Liver (tissue), 9 donors: ENCODE results near the gene FUT4. TPM values are rescaled to one million over a fixed set of nuclear protein-coding genes. Genes with fewer than 3 reads are reported as not detected.

Experiments
- DNase-seq: peaks from one replicate; pipeline ENCODE4 v3.0.0-alpha.2; 2017; ENCODE audit warnings: low spot score
- H3K27ac ChIP-seq, 2 donors: one replicate each; pipeline ENCODE4 v1.7.0; 2013; ENCODE audit warnings: inconsistent platforms in 2 of 2, low read length in 2 of 2, control low read depth in 1 of 2, low read depth in 1 of 2, mild to moderate bottlenecking in 1 of 2
- H3K27me3 ChIP-seq, 4 donors: one replicate each; pipeline versions ENCODE4 v1.6.1 to v1.7.0; 2013; ENCODE audit warnings: low read length in 3 of 4, inconsistent platforms in 1 of 4, mild to moderate bottlenecking in 1 of 4, moderate library complexity in 1 of 4; ENCODE audit not compliant: control insufficient read depth in 4 of 4, insufficient read depth in 4 of 4
- H3K36me3 ChIP-seq, 4 donors: one replicate each; pipeline versions ENCODE4 v1.6.1 to v1.7.0; 2013; ENCODE audit warnings: low read length in 3 of 4, mild to moderate bottlenecking in 3 of 4, low read depth in 1 of 4, moderate library complexity in 1 of 4; ENCODE audit not compliant: control insufficient read depth in 4 of 4, insufficient read depth in 3 of 4
- H3K4me1 ChIP-seq, 4 donors: one replicate each; pipeline versions ENCODE4 v1.6.1 to v1.7.0; 2013; ENCODE audit warnings: low read length in 3 of 4, mild to moderate bottlenecking in 3 of 4, moderate library complexity in 1 of 4; ENCODE audit not compliant: control insufficient read depth in 4 of 4, insufficient read depth in 4 of 4
- H3K4me3 ChIP-seq, 3 donors: one replicate each; pipeline versions ENCODE4 v1.6.1 to v1.7.0; 2013; ENCODE audit warnings: low read length in 3 of 3, control low read depth in 1 of 3, low read depth in 1 of 3, mild to moderate bottlenecking in 1 of 3
- H3K9ac ChIP-seq, 2 donors: one replicate each; pipeline ENCODE4 v1.7.0; 2013; ENCODE audit warnings: low read length in 2 of 2, mild to moderate bottlenecking in 2 of 2, moderate library complexity in 2 of 2, control low read depth in 1 of 2, low read depth in 1 of 2
- H3K9me3 ChIP-seq, 4 donors: one replicate each; pipeline versions ENCODE4 v1.6.1 to v1.7.0; 2013; ENCODE audit warnings: low read length in 3 of 4; ENCODE audit not compliant: control insufficient read depth in 4 of 4
- ATF3 ChIP-seq: IDR thresholded peaks from 2 replicates; pipeline ENCODE4 v1.6.1; 2016; ENCODE audit warnings: antibody characterized with exemption
- EGR1 ChIP-seq, 2 donors: IDR thresholded peaks; 2 replicates each; pipeline ENCODE4 v1.6.1; 2016 to 2018; ENCODE audit warnings: antibody characterized with exemption in 2 of 2, low read depth in 2 of 2
- FOXA1 ChIP-seq: IDR thresholded peaks from 2 replicates; pipeline ENCODE4 v1.6.1; 2016; ENCODE audit warnings: antibody characterized with exemption
- FOXA2 ChIP-seq: IDR thresholded peaks from 2 replicates; pipeline ENCODE4 v1.6.1; 2016; ENCODE audit warnings: antibody characterized with exemption
- GABPA ChIP-seq, 2 donors: IDR thresholded peaks in 1 of 2; conservative IDR thresholded peaks in 1 of 2; 2 replicates each; pipeline ENCODE4 v1.6.1; 2016; ENCODE audit warnings: antibody characterized with exemption in 2 of 2, mild to moderate bottlenecking in 1 of 2, moderate library complexity in 1 of 2
- HNF4A ChIP-seq, 2 donors: conservative IDR thresholded peaks; 2 replicates each; pipeline ENCODE4 v1.6.1; 2016; ENCODE audit warnings: antibody characterized with exemption in 2 of 2, mild to moderate bottlenecking in 2 of 2
- HNF4G ChIP-seq: IDR thresholded peaks from 2 replicates; pipeline ENCODE4 v1.6.1; 2016; ENCODE audit warnings: antibody characterized with exemption
- JUND ChIP-seq, 2 donors: IDR thresholded peaks; 2 replicates each; pipeline ENCODE4 v1.6.1; 2016; ENCODE audit warnings: antibody characterized with exemption in 2 of 2
- MAX ChIP-seq: IDR thresholded peaks from 2 replicates; pipeline ENCODE4 v1.6.1; 2016; ENCODE audit warnings: antibody characterized with exemption
- NR2F2 ChIP-seq: IDR thresholded peaks from 2 replicates; pipeline ENCODE4 v1.6.1; 2016; ENCODE audit warnings: antibody characterized with exemption
- RAD21 ChIP-seq, 2 donors: IDR thresholded peaks; 2 replicates each; pipeline ENCODE4 v1.6.1; 2016; ENCODE audit warnings: antibody characterized with exemption in 2 of 2, mild to moderate bottlenecking in 2 of 2
- REST ChIP-seq: IDR thresholded peaks from 2 replicates; pipeline ENCODE4 v1.6.1; 2016; ENCODE audit warnings: antibody characterized with exemption, mild to moderate bottlenecking
- RXRA ChIP-seq, 2 donors: IDR thresholded peaks; 2 replicates each; pipeline ENCODE4 v1.6.1; 2017 to 2018; ENCODE audit warnings: antibody characterized with exemption in 2 of 2, mild to moderate bottlenecking in 1 of 2
- SP1 ChIP-seq: IDR thresholded peaks from 2 replicates; pipeline ENCODE4 v1.6.1; 2018; ENCODE audit warnings: antibody characterized with exemption, mild to moderate bottlenecking
- TAF1 ChIP-seq: conservative IDR thresholded peaks from 2 replicates; pipeline ENCODE4 v1.6.1; 2016; ENCODE audit warnings: antibody characterized with exemption, mild to moderate bottlenecking
- YY1 ChIP-seq: IDR thresholded peaks from 2 replicates; pipeline ENCODE4 v1.6.1; 2016; ENCODE audit warnings: antibody characterized with exemption, mild to moderate bottlenecking
- WGBS: extraction: QIAGEN DNeasy Blood & Tissue Kit; methylation state at CpG from one replicate; pipeline ENCODE4 v1.1.7; 2013; 5-methylcytosine and 5-hydroxymethylcytosine counted together
- polyA plus RNA-seq, 2 donors: library from polyadenylated mRNA; stranded (reverse) in 1 of 2; unstranded in 1 of 2; fragments of 200-250 nt in 1 of 2; fragments of >200 nt in 1 of 2; fragmentation: Nextera tagmentation in 1 of 2; extraction: Ambion mirVana in 1 of 2; gene quantifications; one replicate each; pipeline versions ENCODE4 v1.2.1 to v1.2.3, GENCODE V29; 2013 to 2015
- total RNA-seq, 2 donors: library from RNA; depleted of rRNA; stranded (reverse); fragments of >200 nt; gene quantifications; one replicate each; pipeline ENCODE4 v1.2.3, GENCODE V29; 2014
- TF ChIP-seq, protein P1 (sequence below): fragments of 150-350 bp; IDR thresholded peaks from 2 replicates; pipeline ENCODE4 v1.5.1; 2017; ENCODE audit warnings: improper control_type of control experiment, low read depth, low read length; ENCODE audit not compliant: missing input control
- TF ChIP-seq, protein P2 (sequence below): IDR thresholded peaks from 2 replicates; pipeline ENCODE4 v1.6.1; 2016; ENCODE audit warnings: antibody characterized with exemption
- donor health status: healthy.
- donor health status: healthy.
- donor health status: healthy.
- donor health status: healthy.
- donor health status: healthy.

Gene FUT4
- total and polyA plus RNA-seq, 4 donors, result 0.47 to 4.3 (median 1.4) TPM

DNA sequence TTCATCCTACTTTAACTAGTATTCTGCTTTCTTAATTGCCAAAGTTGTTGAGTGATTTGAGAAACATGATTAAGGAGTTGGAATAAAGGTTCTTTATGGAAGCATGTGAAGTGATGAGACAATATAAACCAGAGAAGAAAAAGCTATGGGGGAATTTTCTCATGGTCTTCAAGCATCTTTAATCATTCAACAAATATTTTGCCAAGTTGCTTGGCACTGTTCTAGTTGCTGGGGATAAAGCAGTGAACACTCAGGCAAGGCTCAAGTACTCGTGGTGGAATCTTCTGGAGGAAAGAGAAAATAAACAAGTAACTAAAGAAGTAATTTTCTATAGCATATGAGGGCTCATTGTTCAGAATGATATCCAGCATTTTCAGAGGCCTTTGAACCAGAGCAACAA lies 14.3 kb downstream of the FUT4 start:
- no peaks in the 10 kb centered on the region for H3K27me3 ChIP-seq
- no peak overlapping the region for H3K4me3 ChIP-seq
- no peaks in the 10 kb centered on the region for H3K36me3 ChIP-seq
- no peak overlapping the region for H3K9ac ChIP-seq
- H3K4me1 ChIP-seq, result no peaks in the 10 kb centered on the region
- H3K27ac ChIP-seq, result no peak overlapping the region
- no peaks in the 10 kb centered on the region for H3K9me3 ChIP-seq
- DNase-seq, result no peak
- WGBS, result 58% methylated on average over 1 of the region's 1 CpG
- TF ChIP-seq HNF4A (conservative IDR thresholded peaks at IDR 0.05), result no peak
- TF ChIP-seq JUND (IDR thresholded peaks at IDR 0.05), result no peak
- TF ChIP-seq, protein P1, sequence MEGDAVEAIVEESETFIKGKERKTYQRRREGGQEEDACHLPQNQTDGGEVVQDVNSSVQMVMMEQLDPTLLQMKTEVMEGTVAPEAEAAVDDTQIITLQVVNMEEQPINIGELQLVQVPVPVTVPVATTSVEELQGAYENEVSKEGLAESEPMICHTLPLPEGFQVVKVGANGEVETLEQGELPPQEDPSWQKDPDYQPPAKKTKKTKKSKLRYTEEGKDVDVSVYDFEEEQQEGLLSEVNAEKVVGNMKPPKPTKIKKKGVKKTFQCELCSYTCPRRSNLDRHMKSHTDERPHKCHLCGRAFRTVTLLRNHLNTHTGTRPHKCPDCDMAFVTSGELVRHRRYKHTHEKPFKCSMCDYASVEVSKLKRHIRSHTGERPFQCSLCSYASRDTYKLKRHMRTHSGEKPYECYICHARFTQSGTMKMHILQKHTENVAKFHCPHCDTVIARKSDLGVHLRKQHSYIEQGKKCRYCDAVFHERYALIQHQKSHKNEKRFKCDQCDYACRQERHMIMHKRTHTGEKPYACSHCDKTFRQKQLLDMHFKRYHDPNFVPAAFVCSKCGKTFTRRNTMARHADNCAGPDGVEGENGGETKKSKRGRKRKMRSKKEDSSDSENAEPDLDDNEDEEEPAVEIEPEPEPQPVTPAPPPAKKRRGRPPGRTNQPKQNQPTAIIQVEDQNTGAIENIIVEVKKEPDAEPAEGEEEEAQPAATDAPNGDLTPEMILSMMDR, result no peak

GRCh38 chr11:94558468-94558867 lies 14.7 kb downstream of the FUT4 start:
- H3K9me3 ChIP-seq, result no peaks in the 10 kb centered on the region
- TF ChIP-seq SP1 (no peak), HNF4G (no peak), RXRA (IDR thresholded peaks at IDR 0.05) (no peak)
- no peak overlapping the region for H3K27ac ChIP-seq
- no peak for DNase-seq
- no peak overlapping the region for H3K4me3 ChIP-seq
- no peaks in the 10 kb centered on the region for H3K36me3 ChIP-seq
- H3K27me3 ChIP-seq, result no peaks in the 10 kb centered on the region
- WGBS, result 91% methylated on average over 1 of the region's 1 CpG
- H3K4me1 ChIP-seq, result no peaks in the 10 kb centered on the region
- H3K9ac ChIP-seq, result no peak overlapping the region

DNA sequence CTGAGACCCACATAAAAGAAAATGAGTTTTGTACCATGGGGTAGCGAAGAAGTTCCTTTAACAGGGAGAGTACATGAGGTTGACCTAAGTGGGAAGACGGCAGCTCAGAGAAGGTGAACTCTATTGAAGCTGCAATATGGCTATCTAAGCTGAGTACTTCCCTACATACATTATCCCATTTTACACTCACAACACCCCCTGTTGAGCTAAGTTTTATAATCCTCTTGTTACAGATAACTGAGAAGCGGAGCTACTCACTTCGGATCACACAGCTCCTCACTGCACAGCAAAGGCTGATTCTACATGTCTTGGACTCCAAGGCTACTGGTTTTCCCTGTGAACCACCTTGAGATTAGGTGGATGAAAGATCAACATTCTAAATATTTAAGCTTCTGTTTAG lies 15.2 kb downstream of the FUT4 start:
- Histone ChIP-seq H3K9me3 (no peaks in the 10 kb centered on the region), H3K9ac (no peak overlapping the region), H3K4me1 (no peaks in the 10 kb centered on the region), H3K27ac (no peak overlapping the region), H3K27me3 (no peaks in the 10 kb centered on the region), H3K36me3 (no peaks in the 10 kb centered on the region), H3K4me3 (no peak overlapping the region)
- 95% methylated on average over 4 of the region's 4 CpGs for WGBS
- DNase-seq, result no peak
- TF ChIP-seq EGR1 (IDR thresholded peaks at IDR 0.05; ENCODE audit: low read depth in 2 of 2), result no peak
- TF ChIP-seq NR2F2, result no peak
- TF ChIP-seq, protein P1, result no peak
- TF ChIP-seq, protein P2, sequence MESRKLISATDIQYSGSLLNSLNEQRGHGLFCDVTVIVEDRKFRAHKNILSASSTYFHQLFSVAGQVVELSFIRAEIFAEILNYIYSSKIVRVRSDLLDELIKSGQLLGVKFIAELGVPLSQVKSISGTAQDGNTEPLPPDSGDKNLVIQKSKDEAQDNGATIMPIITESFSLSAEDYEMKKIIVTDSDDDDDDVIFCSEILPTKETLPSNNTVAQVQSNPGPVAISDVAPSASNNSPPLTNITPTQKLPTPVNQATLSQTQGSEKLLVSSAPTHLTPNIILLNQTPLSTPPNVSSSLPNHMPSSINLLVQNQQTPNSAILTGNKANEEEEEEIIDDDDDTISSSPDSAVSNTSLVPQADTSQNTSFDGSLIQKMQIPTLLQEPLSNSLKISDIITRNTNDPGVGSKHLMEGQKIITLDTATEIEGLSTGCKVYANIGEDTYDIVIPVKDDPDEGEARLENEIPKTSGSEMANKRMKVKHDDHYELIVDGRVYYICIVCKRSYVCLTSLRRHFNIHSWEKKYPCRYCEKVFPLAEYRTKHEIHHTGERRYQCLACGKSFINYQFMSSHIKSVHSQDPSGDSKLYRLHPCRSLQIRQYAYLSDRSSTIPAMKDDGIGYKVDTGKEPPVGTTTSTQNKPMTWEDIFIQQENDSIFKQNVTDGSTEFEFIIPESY, result no peak
- no peak for TF ChIP-seq GABPA (IDR thresholded peaks at IDR 0.05 in 1 of 2, conservative IDR thresholded peaks at IDR 0.05 in 1 of 2)
- no peak for TF ChIP-seq YY1
- TF ChIP-seq RAD21 (IDR thresholded peaks at IDR 0.05), result no peak
- TF ChIP-seq FOXA1, result no peak
- TF ChIP-seq TAF1, result no peak
- no peak for TF ChIP-seq MAX
- TF ChIP-seq ATF3, result no peak
- no peak for TF ChIP-seq JUND (IDR thresholded peaks at IDR 0.05)
- no peak for TF ChIP-seq FOXA2
- TF ChIP-seq HNF4A (conservative IDR thresholded peaks at IDR 0.05), result no peak
- no peak for TF ChIP-seq RXRA (IDR thresholded peaks at IDR 0.05)
- TF ChIP-seq REST, result no peak
- no peak for TF ChIP-seq HNF4G
